KMS-11 (cell line): ENCODE data around the gene METTL24.

Source experiments
- H2AFZ ChIP-seq: fragments of 200-600 bp; sonication (generic); 2 replicates; pipeline ENCODE4 v1.6.1; 2016; ENCODE audit warnings: antibody characterized with exemption, mixed run types, low read depth
- H3K27ac ChIP-seq: fragments of 200-600 bp; sonication (generic); 2 replicates; pipeline ENCODE4 v1.6.1; 2016; ENCODE audit warnings: mild to moderate bottlenecking, mixed run types
- H3K27me3 ChIP-seq: fragments of 200-600 bp; sonication (generic); 2 replicates; pipeline ENCODE4 v1.6.1; 2017; ENCODE audit warnings: mild to moderate bottlenecking, low read depth, mixed run types, moderate library complexity; ENCODE audit not compliant: insufficient read depth
- H3K36me3 ChIP-seq: fragments of 200-600 bp; sonication (generic); 2 replicates; pipeline ENCODE4 v1.6.1; 2017; ENCODE audit warnings: mild to moderate bottlenecking, mixed run types; ENCODE audit not compliant: insufficient read depth
- H3K4me1 ChIP-seq: fragments of 200-600 bp; sonication (generic); 2 replicates; pipeline ENCODE4 v1.6.1; 2016; ENCODE audit warnings: mild to moderate bottlenecking, low read depth, mixed run types; ENCODE audit not compliant: poor library complexity, severe bottlenecking
- H3K4me2 ChIP-seq: fragments of 200-600 bp; sonication (generic); 2 replicates; pipeline ENCODE4 v1.7.0; 2016; ENCODE audit warnings: mild to moderate bottlenecking, mixed run types
- H3K4me3 ChIP-seq: fragments of 200-600 bp; sonication (generic); IDR thresholded peaks from 2 replicates; pipeline ENCODE4 v1.6.1; 2017; ENCODE audit warnings: low read depth, low read length, mixed read lengths; ENCODE audit not compliant: insufficient read depth
- H3K79me2 ChIP-seq: fragments of 200-600 bp; sonication (generic); 2 replicates; pipeline ENCODE4 v1.6.1; 2016; ENCODE audit warnings: low read depth, mixed run types; ENCODE audit not compliant: insufficient read depth
- H3K9ac ChIP-seq: fragments of 200-600 bp; sonication (generic); 2 replicates; pipeline ENCODE4 v1.6.1; 2016; ENCODE audit warnings: mild to moderate bottlenecking, mixed run types
- H4K20me1 ChIP-seq: fragments of 200-600 bp; sonication (generic); 2 replicates; pipeline ENCODE4 v1.6.1; 2016; ENCODE audit warnings: mild to moderate bottlenecking, mixed run types; ENCODE audit not compliant: insufficient read depth
- CTCF ChIP-seq: fragments of 200-600 bp; sonication (generic); conservative IDR thresholded peaks from 2 replicates; pipeline ENCODE4 v1.6.1; 2017; ENCODE audit warnings: low read depth, mild to moderate bottlenecking, antibody characterized with exemption, low read length, moderate library complexity, mixed read lengths

The METTL24 gene

GRCh38 chr6:110385458-110385863, 27.3 kb upstream of the METTL24 start:
- no peaks in the 10 kb centered on the region for H3K79me2 ChIP-seq
- no peaks in the 10 kb centered on the region for H3K36me3 ChIP-seq
- no peaks in the 10 kb centered on the region for H4K20me1 ChIP-seq
- no peak overlapping the region for H3K9ac ChIP-seq
- no peak overlapping the region for H2AFZ ChIP-seq
- no peak for TF ChIP-seq CTCF
- H3K27ac ChIP-seq, result no peak overlapping the region
- no peak overlapping the region for H3K4me3 ChIP-seq
- no peaks in the 10 kb centered on the region for H3K27me3 ChIP-seq
- H3K4me2 ChIP-seq, result no peak overlapping the region
- H3K4me1 ChIP-seq, result peaks cover 9% of the 10 kb centered on the region

- H3K9ac ChIP-seq, result no peak overlapping the region
- H3K4me2 ChIP-seq, result no peak overlapping the region
- no peaks in the 10 kb centered on the region for H3K4me1 ChIP-seq
- H3K4me3 ChIP-seq, result no peak overlapping the region
- no peak for TF ChIP-seq CTCF
- H4K20me1 ChIP-seq, result no peaks in the 10 kb centered on the region
- no peak overlapping the region for H3K27ac ChIP-seq
- H3K36me3 ChIP-seq, result no peaks in the 10 kb centered on the region
- H3K79me2 ChIP-seq, result no peaks in the 10 kb centered on the region
- H3K27me3 ChIP-seq, result no peaks in the 10 kb centered on the region
- no peak overlapping the region for H2AFZ ChIP-seq
Measured at GRCh38 chr6:110378552-110378951, 20.4 kb upstream of the METTL24 start.

- Histone ChIP-seq H2AFZ (no peak overlapping the region), H3K36me3 (no peaks in the 10 kb centered on the region), H4K20me1 (no peaks in the 10 kb centered on the region), H3K27me3 (no peaks in the 10 kb centered on the region), H3K4me1 (no peaks in the 10 kb centered on the region), H3K27ac (no peak overlapping the region), H3K4me3 (no peak overlapping the region), H3K4me2 (no peak overlapping the region), H3K79me2 (no peaks in the 10 kb centered on the region), H3K9ac (no peak overlapping the region)
- TF ChIP-seq CTCF, result no peak
Measured at GRCh38 chr6:110369066-110369465, 10.9 kb upstream of the METTL24 start.

- Histone ChIP-seq H3K9ac (no peak overlapping the region), H2AFZ (no peak overlapping the region), H3K4me1 (no peaks in the 10 kb centered on the region), H3K4me3 (no peak overlapping the region), H3K27ac (no peak overlapping the region), H3K79me2 (no peaks in the 10 kb centered on the region), H3K4me2 (no peak overlapping the region), H3K36me3 (no peaks in the 10 kb centered on the region), H3K27me3 (no peaks in the 10 kb centered on the region), H4K20me1 (no peaks in the 10 kb centered on the region)
- no peak for TF ChIP-seq CTCF
Measured at GRCh38 chr6:110368284-110368683, 10.1 kb upstream of the METTL24 start.
